ENCODE data around the gene NAP1L4.

Gene NAP1L4, protein sequence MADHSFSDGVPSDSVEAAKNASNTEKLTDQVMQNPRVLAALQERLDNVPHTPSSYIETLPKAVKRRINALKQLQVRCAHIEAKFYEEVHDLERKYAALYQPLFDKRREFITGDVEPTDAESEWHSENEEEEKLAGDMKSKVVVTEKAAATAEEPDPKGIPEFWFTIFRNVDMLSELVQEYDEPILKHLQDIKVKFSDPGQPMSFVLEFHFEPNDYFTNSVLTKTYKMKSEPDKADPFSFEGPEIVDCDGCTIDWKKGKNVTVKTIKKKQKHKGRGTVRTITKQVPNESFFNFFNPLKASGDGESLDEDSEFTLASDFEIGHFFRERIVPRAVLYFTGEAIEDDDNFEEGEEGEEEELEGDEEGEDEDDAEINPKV

DNA sequence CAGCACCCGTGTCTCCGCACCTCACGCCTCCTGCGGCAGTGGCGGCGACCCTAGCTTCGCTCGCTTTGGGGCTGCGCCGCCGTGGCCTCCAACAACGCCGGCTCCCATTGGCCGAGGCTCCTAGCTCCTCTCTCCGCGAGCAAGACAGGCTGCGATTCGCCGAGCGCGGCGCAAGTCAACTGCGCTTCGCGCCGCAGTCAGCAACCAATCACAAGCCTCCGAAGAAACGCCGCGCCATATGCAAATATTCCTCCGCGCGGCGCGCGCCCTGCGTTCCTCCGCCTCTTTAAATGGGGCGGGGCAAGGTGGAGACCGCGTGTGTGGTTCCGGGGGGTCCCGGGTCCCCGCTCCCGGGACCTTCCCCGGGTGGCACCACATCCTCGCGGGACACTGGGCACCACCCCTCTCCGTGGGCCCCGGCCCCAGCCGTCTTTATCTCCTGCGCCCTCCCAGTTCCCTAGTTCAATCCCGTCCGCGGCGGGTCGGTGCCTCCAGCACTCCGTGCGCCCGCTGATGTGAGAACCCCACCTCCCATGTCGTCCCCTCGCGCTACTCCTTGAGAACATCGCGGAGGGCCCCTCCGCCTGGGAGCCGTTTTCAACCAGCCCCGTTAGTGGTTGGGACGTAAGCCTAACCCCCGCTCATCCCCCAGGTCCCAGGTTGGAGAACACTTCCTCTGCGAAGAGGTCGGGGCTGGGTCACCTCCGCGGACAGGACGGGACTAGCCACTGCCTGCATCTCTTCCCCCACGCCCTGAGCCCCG, at the start of gene NAP1L4:
Gene NAP1L4, minus strand, starts transcription at position 96 of the 763 bp plus-strand sequence. CDS start 13,109 bp downstream, outside the sequence.
- peak; percentile 100 for DNase-seq (ENCODE audit: low spot score)
- CTCF ChIA-PET, result no interaction called here
- POLR2A ChIA-PET (ENCODE audit: low non-redundant PET), result no interaction called here
- TF ChIP-seq CTCF (conservative IDR thresholded peaks at IDR 0.05; ENCODE audit: low read depth), result no peak
- H3K27ac ChIP-seq, result peak within 1 kb of the TSS; percentile 94

GRCh38 chr11:3040881-3041280, 48.8 kb upstream of the NAP1L4 start:
- POLR2A ChIA-PET (ENCODE audit: low non-redundant PET), result no interaction called here
- CTCF ChIA-PET, result interaction anchor here (1.3 kb wide), 1 partner anchor 51 kb away, joined by 3 read pairs; no protein-coding TSS in a partner anchor
- no peak for TF ChIP-seq CTCF (conservative IDR thresholded peaks at IDR 0.05; ENCODE audit: low read depth)
- H3K27ac ChIP-seq, result no peak overlapping the region; the same call in 1 of the 2 replicates
- no peak for DNase-seq (ENCODE audit: low spot score)

GRCh38 chr11:3037945-3038271, 45.8 kb upstream of the NAP1L4 start:
- POLR2A ChIA-PET (ENCODE audit: low non-redundant PET), result interaction anchor here (0.5 kb wide), 1 partner anchor 19 kb away, joined by 3 read pairs; no protein-coding TSS in a partner anchor
- no peak for DNase-seq (ENCODE audit: low spot score)
- CTCF ChIA-PET, result interaction anchor here (0.5 to 2.8 kb wide), 12 partner anchors 9 to 911 kb away, joined by 3 to 27 read pairs (median 3); no protein-coding TSS in a partner anchor
- H3K27ac ChIP-seq, result peak overlapping the region; percentile 85
- no peak for TF ChIP-seq CTCF (conservative IDR thresholded peaks at IDR 0.05; ENCODE audit: low read depth)

GRCh38 chr11:3037040-3037944, 45.2 kb upstream of the NAP1L4 start:
- ChIA-PET POLR2A (ENCODE audit: low non-redundant PET) (interaction anchor here (0.5 kb wide), 1 partner anchor 19 kb away, joined by 3 read pairs; no protein-coding TSS in a partner anchor), CTCF (interaction anchor here (0.5 to 2.8 kb wide), 18 partner anchors 10 to 910 kb away, joined by 3 to 27 read pairs (median 4); no protein-coding TSS in a partner anchor)
- H3K27ac ChIP-seq, result peak overlapping the region; percentile 85
- peak; percentile 79 for TF ChIP-seq CTCF (conservative IDR thresholded peaks at IDR 0.05; ENCODE audit: low read depth)
- peak; percentile 71 for DNase-seq (ENCODE audit: low spot score)

DNA sequence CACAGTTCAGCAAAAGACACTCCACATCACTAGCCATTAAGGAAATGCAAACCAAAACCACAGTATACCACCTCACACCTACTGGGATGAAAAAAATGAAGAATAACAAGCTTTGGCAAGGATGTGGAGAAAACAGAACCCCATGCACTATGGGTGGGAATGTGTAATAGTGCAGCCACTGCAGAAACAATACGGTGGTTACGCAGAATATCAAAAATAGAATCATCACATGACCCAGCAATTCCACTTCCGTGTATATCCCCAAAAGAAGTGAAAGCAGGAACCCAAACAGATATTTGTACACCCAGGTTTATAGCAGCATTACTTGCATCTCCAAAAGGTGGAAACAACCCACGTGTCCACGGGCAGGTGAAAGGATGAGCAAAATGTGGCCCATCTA, 44.3 kb upstream of the NAP1L4 start:
- DNase-seq (ENCODE audit: low spot score), result no peak
- TF ChIP-seq CTCF (conservative IDR thresholded peaks at IDR 0.05; ENCODE audit: low read depth), result no peak
- ChIA-PET CTCF (interaction anchor here (0.8 to 2.8 kb wide), 5 partner anchors 12 to 95 kb away, joined by 4 to 27 read pairs (median 4); no protein-coding TSS in a partner anchor), POLR2A (ENCODE audit: low non-redundant PET) (no interaction called here)
- no peak overlapping the region for H3K27ac ChIP-seq

Data from RWPE1 (cell line).